Thyroid gland (tissue), 4 donors: Measurements from ENCODE around the gene ENTR1.

Experiments used
- CTCF ChIP-seq, 6 experiments: fragments of 200-600 bp in 3 of 6; fragments of 450-650 bp in 3 of 6; sonication (generic) in 3 of 6; IDR thresholded peaks; one replicate each; pipeline ENCODE4 v1.5.1; 2016 to 2019; ENCODE audit warnings: antibody characterized with exemption in 6 of 6, mild to moderate bottlenecking in 2 of 6, inconsistent platforms in 1 of 6, moderate library complexity in 1 of 6
- POLR2A ChIP-seq, 2 donors: fragments of 450-650 bp; IDR thresholded peaks; one replicate each; pipeline ENCODE4 v1.6.1; 2017; ENCODE audit warnings: antibody characterized with exemption in 2 of 2, mild to moderate bottlenecking in 2 of 2, moderate library complexity in 1 of 2

GRCh38 chr9:136355616-136356557 is 54.5 kb downstream of the ENTR1 start:
- TF ChIP-seq POLR2A (IDR thresholded peaks at IDR 0.05) (no peak), CTCF (IDR thresholded peaks at IDR 0.05) (no peak)
